ENCODE measurements around the gene DNAJB6. TPM values are rescaled to one million over a fixed set of nuclear protein-coding genes. Genes with fewer than 3 reads are reported as not detected.

DNAJB6 gene
- total and polyA plus RNA-seq, 5 donors from 2014 or later: 115 to 250 (median 121) TPM

- Mint-ChIP-seq H3K4me1 (peaks cover 0 to 15% (median 2%) of the 10 kb centered on the region in 4 donors), H3K36me3 (no peaks in the 10 kb centered on the region), H3K27me3 (peaks cover 8% of the 10 kb centered on the region), H3K4me3 (no peak overlapping the region), H3K9me3 (peaks cover 0 to 2% (median 0%) of the 10 kb centered on the region in 7 donors), H3K27ac (peak overlapping the region in 2 of 3 donors; percentile 26 to 43)
- H3K9me3 ChIP-seq (ENCODE audit: control insufficient read depth in 2 of 2, low read length in 2 of 2): no peaks in the 10 kb centered on the region
- no peaks in the 10 kb centered on the region for H3K27me3 ChIP-seq (ENCODE audit: control insufficient read depth, insufficient read depth, low read length)
- DNase-seq (no peak), ATAC-seq (ENCODE audit: low read depth in 2 of 2) (no peak)
- H3K27ac ChIP-seq (ENCODE audit: insufficient read depth, low read length, poor library complexity, severe bottlenecking): no peak overlapping the region
- H3K4me3 ChIP-seq (ENCODE audit: low read depth, low read length): no peak overlapping the region
- no peaks in the 10 kb centered on the region for H3K36me3 ChIP-seq (ENCODE audit: control insufficient read depth, insufficient read depth, low read length)
- no peaks in the 10 kb centered on the region for H3K4me1 ChIP-seq (ENCODE audit: control insufficient read depth, insufficient read depth, low read length, poor library complexity, severe bottlenecking)
These were observed 125.6 kb downstream of the DNAJB6 start for GRCh38 chr7:157462419-157462771.

GRCh38 chr7:157462840-157463239, 126.0 kb downstream of the DNAJB6 start:
- Mint-ChIP-seq H3K4me3 (no peak overlapping the region), H3K27me3 (peaks cover 6% of the 10 kb centered on the region), H3K36me3 (no peaks in the 10 kb centered on the region), H3K4me1 (peaks cover 0 to 15% (median 2%) of the 10 kb centered on the region in 4 donors), H3K27ac (peak overlapping the region in 2 of 3 donors; percentile 26 to 43), H3K9me3 (peaks cover 0 to 2% (median 0%) of the 10 kb centered on the region in 7 donors)
- Histone ChIP-seq H3K9me3 (ENCODE audit: control insufficient read depth in 2 of 2, low read length in 2 of 2) (no peaks in the 10 kb centered on the region), H3K36me3 (ENCODE audit: control insufficient read depth, insufficient read depth, low read length) (no peaks in the 10 kb centered on the region), H3K27me3 (ENCODE audit: control insufficient read depth, insufficient read depth, low read length) (no peaks in the 10 kb centered on the region), H3K4me1 (ENCODE audit: control insufficient read depth, insufficient read depth, low read length, poor library complexity, severe bottlenecking) (no peaks in the 10 kb centered on the region), H3K4me3 (ENCODE audit: low read depth, low read length) (no peak overlapping the region), H3K27ac (ENCODE audit: insufficient read depth, low read length, poor library complexity, severe bottlenecking) (no peak overlapping the region)
- ATAC-seq (ENCODE audit: low read depth in 2 of 2) (no peak), DNase-seq (no peak)

GRCh38 chr7:157463245-157463644, 126.4 kb downstream of the DNAJB6 start:
- H3K9me3 Mint-ChIP-seq: peaks cover 0 to 1% (median 0%) of the 10 kb centered on the region in 7 donors
- no peak overlapping the region for H3K27ac Mint-ChIP-seq
- H3K9me3 ChIP-seq (ENCODE audit: control insufficient read depth in 2 of 2, low read length in 2 of 2): no peaks in the 10 kb centered on the region
- H3K27me3 ChIP-seq (ENCODE audit: control insufficient read depth, insufficient read depth, low read length): no peaks in the 10 kb centered on the region
- no peaks in the 10 kb centered on the region for H3K4me1 ChIP-seq (ENCODE audit: control insufficient read depth, insufficient read depth, low read length, poor library complexity, severe bottlenecking)
- no peaks in the 10 kb centered on the region for H3K36me3 Mint-ChIP-seq
- H3K27me3 Mint-ChIP-seq: peaks cover 2% of the 10 kb centered on the region
- no peak for DNase-seq
- no peak for ATAC-seq (ENCODE audit: low read depth in 2 of 2)
- no peak overlapping the region for H3K4me3 Mint-ChIP-seq
- no peaks in the 10 kb centered on the region for H3K36me3 ChIP-seq (ENCODE audit: control insufficient read depth, insufficient read depth, low read length)
- peaks cover 0 to 15% (median 2%) of the 10 kb centered on the region in 4 donors for H3K4me1 Mint-ChIP-seq
- no peak overlapping the region for H3K4me3 ChIP-seq (ENCODE audit: low read depth, low read length)
- H3K27ac ChIP-seq (ENCODE audit: insufficient read depth, low read length, poor library complexity, severe bottlenecking): no peak overlapping the region

DNA sequence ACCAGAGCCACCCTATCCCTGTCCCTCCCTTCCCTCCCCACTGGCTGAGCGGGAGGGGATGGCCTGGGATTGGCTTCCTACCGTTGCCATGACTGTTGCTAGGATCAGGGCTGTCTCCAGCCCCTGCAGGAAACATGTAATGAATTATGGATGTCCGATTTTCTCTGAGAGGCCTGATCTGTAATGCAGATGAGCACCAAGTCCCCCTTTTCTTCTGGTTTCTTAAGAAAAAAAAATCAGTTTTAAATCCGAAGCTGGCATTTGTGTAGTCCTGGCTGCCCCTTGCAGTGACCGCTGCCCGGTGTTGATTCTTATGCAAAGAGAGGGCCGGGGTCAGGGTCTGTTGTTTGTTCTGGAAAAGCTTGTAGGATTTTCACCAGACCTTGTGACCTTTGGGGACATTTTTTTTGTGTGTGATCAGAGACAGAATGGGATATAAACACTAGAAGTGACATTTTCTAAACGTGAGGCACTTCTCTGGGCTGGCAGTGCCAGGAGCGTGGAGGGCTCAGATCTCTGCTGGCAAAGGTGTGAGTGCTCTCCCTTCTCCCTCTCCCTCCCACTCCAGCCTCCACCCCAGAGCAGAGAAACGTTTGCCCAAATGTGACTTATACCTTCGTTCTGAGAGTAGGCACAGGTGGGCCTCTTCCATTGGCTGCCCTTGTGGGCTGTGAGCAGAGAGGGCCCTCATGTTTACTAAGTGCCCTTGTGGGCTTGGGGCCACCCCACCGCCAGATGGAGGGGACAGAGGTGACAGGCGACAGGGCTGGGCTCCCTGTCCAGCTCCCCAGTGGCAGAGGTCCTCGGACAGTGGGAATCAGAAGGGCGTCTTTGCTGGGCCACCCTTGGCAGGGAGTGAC, 127.5 kb downstream of the DNAJB6 start:
- Mint-ChIP-seq H3K9me3 (peaks cover 0 to 1% (median 0%) of the 10 kb centered on the region in 7 donors), H3K4me3 (peak overlapping the region in 1 of 4 donors; percentile 38), H3K36me3 (no peaks in the 10 kb centered on the region), H3K27ac (peak overlapping the region in 2 of 3 donors; percentile 41 to 48), H3K27me3 (no peaks in the 10 kb centered on the region), H3K4me1 (peaks cover 0 to 15% (median 2%) of the 10 kb centered on the region in 4 donors)
- H3K27ac ChIP-seq (ENCODE audit: insufficient read depth, low read length, poor library complexity, severe bottlenecking): no peak overlapping the region
- no peak for ATAC-seq (ENCODE audit: low read depth in 2 of 2)
- H3K4me1 ChIP-seq (ENCODE audit: control insufficient read depth, insufficient read depth, low read length, poor library complexity, severe bottlenecking): no peaks in the 10 kb centered on the region
- no peaks in the 10 kb centered on the region for H3K36me3 ChIP-seq (ENCODE audit: control insufficient read depth, insufficient read depth, low read length)
- no peaks in the 10 kb centered on the region for H3K9me3 ChIP-seq (ENCODE audit: control insufficient read depth in 2 of 2, low read length in 2 of 2)
- no peak overlapping the region for H3K4me3 ChIP-seq (ENCODE audit: low read depth, low read length)
- H3K27me3 ChIP-seq (ENCODE audit: control insufficient read depth, insufficient read depth, low read length): no peaks in the 10 kb centered on the region
- DNase-seq: no peak

DNA sequence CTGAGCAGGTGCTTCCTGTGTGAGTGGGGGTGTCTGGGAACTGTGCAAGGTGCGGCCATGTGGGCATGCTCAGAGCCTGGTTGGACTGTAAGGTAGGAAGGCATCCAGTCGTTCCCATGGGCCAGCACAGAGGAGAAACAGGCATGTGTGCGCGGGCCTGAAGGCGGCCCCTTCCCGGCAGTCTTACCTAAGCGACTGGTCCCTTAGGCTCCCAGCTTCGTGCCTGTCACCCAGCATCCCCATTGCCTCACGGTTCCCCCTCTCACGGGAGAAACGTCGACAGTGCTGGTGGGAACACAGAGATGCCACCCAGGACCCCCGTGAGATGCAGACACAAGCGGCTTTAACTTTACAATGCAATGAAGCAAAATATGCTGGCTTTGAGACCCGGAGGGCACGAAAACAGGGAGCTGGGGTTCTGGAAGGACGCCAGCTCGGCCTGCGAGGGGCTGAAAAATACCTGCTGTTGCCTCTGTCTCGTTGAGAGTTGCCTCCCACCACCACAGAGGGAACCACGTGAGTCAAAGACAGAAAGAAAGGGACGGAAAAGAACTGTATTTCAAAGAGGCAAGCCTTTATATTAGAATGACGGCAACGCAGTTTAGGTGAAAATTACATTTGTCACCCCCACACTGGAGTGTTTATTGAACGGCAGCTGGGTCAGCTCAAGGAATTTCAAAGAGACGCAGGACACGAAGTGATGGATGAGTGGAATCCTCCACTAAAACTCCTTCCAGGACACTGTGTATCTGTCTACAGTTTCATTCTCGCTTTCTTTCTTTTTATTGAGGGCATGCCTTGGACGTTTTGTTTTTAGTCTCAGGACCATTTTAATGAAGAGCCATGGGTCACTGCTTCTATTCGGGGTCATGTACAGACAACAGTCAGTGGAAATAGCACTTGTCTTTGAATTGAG, 128.4 kb downstream of the DNAJB6 start:
- H3K36me3 Mint-ChIP-seq: no peaks in the 10 kb centered on the region
- no peaks in the 10 kb centered on the region for H3K27me3 Mint-ChIP-seq
- Histone ChIP-seq H3K4me1 (ENCODE audit: control insufficient read depth, insufficient read depth, low read length, poor library complexity, severe bottlenecking) (no peaks in the 10 kb centered on the region), H3K27me3 (ENCODE audit: control insufficient read depth, insufficient read depth, low read length) (no peaks in the 10 kb centered on the region), H3K4me3 (ENCODE audit: low read depth, low read length) (no peak overlapping the region), H3K9me3 (ENCODE audit: control insufficient read depth in 2 of 2, low read length in 2 of 2) (no peaks in the 10 kb centered on the region), H3K27ac (ENCODE audit: insufficient read depth, low read length, poor library complexity, severe bottlenecking) (no peak overlapping the region), H3K36me3 (ENCODE audit: control insufficient read depth, insufficient read depth, low read length) (no peaks in the 10 kb centered on the region)
- H3K4me1 Mint-ChIP-seq: peaks cover 0 to 15% (median 1%) of the 10 kb centered on the region in 4 donors
- H3K4me3 Mint-ChIP-seq: peak overlapping the region in 1 of 4 donors; percentile 38
- no peak for DNase-seq
- ATAC-seq (ENCODE audit: low read depth in 2 of 2): no peak
- peaks cover 0 to 1% (median 0%) of the 10 kb centered on the region in 7 donors for H3K9me3 Mint-ChIP-seq
- H3K27ac Mint-ChIP-seq: peak overlapping the region in 1 of 3 donors; percentile 69

DNA sequence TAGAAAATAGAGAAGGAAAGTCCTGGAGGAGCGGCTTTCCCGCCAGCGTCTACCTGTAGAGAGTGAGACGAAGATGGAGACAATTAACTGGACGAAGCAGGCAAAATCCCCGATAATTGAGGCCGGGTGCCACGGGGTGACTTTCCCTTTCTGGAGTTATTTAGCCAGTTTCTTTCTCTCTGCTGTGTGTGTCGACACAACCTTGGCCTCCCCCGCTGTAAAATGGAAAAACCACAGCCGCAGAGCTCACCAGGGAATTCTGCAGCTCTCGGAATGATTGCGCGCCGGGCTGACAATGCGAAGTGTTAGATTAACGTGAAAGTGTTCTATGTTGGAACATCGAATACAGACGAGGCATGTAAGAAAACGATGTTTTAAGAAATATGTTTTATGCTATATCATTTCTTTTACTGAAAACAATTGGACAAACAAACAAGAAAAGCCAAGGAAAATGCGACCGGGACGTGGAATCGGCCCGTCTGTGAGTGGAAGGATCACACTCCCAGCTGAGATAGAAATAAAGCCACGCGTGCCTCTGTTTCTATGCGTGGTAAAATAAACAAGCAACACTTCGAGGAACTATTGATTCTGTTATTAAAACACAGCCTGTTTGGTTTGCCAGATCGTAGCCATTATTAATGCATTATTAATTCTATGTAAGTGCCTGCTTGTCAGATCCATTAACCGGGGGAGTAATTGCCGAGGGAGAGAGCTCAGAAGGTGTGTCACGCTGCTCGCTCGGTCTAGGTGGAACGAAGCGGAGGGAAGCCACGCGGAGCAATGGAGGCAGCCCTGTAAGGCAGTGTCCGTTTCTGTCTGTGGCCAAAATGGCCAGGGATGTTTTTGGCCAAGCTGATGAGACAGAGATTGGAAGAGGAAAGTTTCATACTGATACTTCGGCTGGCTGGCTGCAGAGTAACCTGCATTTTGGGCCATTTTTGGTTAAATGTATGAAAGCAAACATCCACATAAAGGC, 129.4 kb downstream of the DNAJB6 start:
- Mint-ChIP-seq H3K4me3 (no peak overlapping the region), H3K27ac (peak overlapping the region in 2 of 3 donors; percentile 45 to 69), H3K27me3 (no peaks in the 10 kb centered on the region), H3K36me3 (no peaks in the 10 kb centered on the region), H3K4me1 (peaks cover 0 to 21% (median 5%) of the 10 kb centered on the region in 4 donors), H3K9me3 (peaks cover 0 to 1% (median 0%) of the 10 kb centered on the region in 7 donors)
- Histone ChIP-seq H3K36me3 (ENCODE audit: control insufficient read depth, insufficient read depth, low read length) (no peaks in the 10 kb centered on the region), H3K27ac (ENCODE audit: insufficient read depth, low read length, poor library complexity, severe bottlenecking) (no peak overlapping the region), H3K4me1 (ENCODE audit: control insufficient read depth, insufficient read depth, low read length, poor library complexity, severe bottlenecking) (peaks cover 5% of the 10 kb centered on the region), H3K4me3 (ENCODE audit: low read depth, low read length) (no peak overlapping the region), H3K27me3 (ENCODE audit: control insufficient read depth, insufficient read depth, low read length) (no peaks in the 10 kb centered on the region), H3K9me3 (ENCODE audit: control insufficient read depth in 2 of 2, low read length in 2 of 2) (no peaks in the 10 kb centered on the region)
- no peak for ATAC-seq (ENCODE audit: low read depth in 2 of 2)
- no peak for DNase-seq

- Histone ChIP-seq H3K36me3 (ENCODE audit: control insufficient read depth, insufficient read depth, low read length) (no peaks in the 10 kb centered on the region), H3K4me3 (ENCODE audit: low read depth, low read length) (no peak overlapping the region), H3K27me3 (ENCODE audit: control insufficient read depth, insufficient read depth, low read length) (no peaks in the 10 kb centered on the region), H3K4me1 (ENCODE audit: control insufficient read depth, insufficient read depth, low read length, poor library complexity, severe bottlenecking) (peaks cover 12% of the 10 kb centered on the region), H3K27ac (ENCODE audit: insufficient read depth, low read length, poor library complexity, severe bottlenecking) (no peak overlapping the region), H3K9me3 (ENCODE audit: control insufficient read depth in 2 of 2, low read length in 2 of 2) (no peaks in the 10 kb centered on the region)
- Mint-ChIP-seq H3K27ac (peak overlapping the region in 1 of 3 donors; percentile 45), H3K4me3 (no peak overlapping the region), H3K36me3 (no peaks in the 10 kb centered on the region), H3K4me1 (peaks cover 5 to 25% (median 8%) of the 10 kb centered on the region in 4 donors), H3K9me3 (peaks cover 0 to 1% (median 0%) of the 10 kb centered on the region in 7 donors), H3K27me3 (no peaks in the 10 kb centered on the region)
- ATAC-seq (ENCODE audit: low read depth in 2 of 2) (no peak), DNase-seq (no peak)
These were observed 130.1 kb downstream of the DNAJB6 start for GRCh38 chr7:157466867-157467261.
